Stimulated activated CD8-positive, alpha-beta memory T cell treated with anti-CD3 and anti-CD28 coated beads, Interleukin-12 subunit alpha, Interleukin-12 subunit beta, amount 100 ng/mL, for 24 hours (primary cell): Measurements from ENCODE around the gene PARP11.
"Not testable (repeated sequence)": the region's sequence is repeated elsewhere in the genome, so short reads cannot be mapped to it uniquely, and the experiment has no call there.

ENCODE experiments used
- DNase-seq: peaks from one replicate; pipeline ENCODE4 v3.0.0-alpha.2; 2020; ENCODE audit errors: extremely low read depth

The PARP11 gene

GRCh38 chr12:3882896-3883564, 9.8 kb upstream of the PARP11 start:
- DNase-seq, result no peak

- no peak for DNase-seq
Observed at GRCh38 chr12:3882406-3882805, 9.2 kb upstream of the PARP11 start.

- no peak for DNase-seq
Observed at GRCh38 chr12:3881281-3881950, 8.2 kb upstream of the PARP11 start.

GRCh38 chr12:3879846-3880245, 6.6 kb upstream of the PARP11 start:
- no peak for DNase-seq

- no peak for DNase-seq
Observed at GRCh38 chr12:3871356-3871755, 1.8 kb downstream of the PARP11 start.

GRCh38 chr12:3869865-3870264, 3.3 kb downstream of the PARP11 start:
- DNase-seq, result no peak

GRCh38 chr12:3869433-3869832, 3.8 kb downstream of the PARP11 start:
- no peak for DNase-seq

GRCh38 chr12:3863756-3864155, 9.4 kb downstream of the PARP11 start:
- DNase-seq, result no peak

GRCh38 chr12:3842517-3842916, 30.7 kb downstream of the PARP11 start:
- no peak for DNase-seq

GRCh38 chr12:3841783-3842182, 31.4 kb downstream of the PARP11 start:
- no peak for DNase-seq

GRCh38 chr12:3840833-3841232, 32.4 kb downstream of the PARP11 start:
- not testable (repeated sequence) for DNase-seq

GRCh38 chr12:3839745-3840144, 33.5 kb downstream of the PARP11 start:
- DNase-seq, result not testable (repeated sequence)

GRCh38 chr12:3838701-3839548, 34.3 kb downstream of the PARP11 start:
- DNase-seq, result not testable (repeated sequence)

GRCh38 chr12:3838076-3838475, 35.1 kb downstream of the PARP11 start:
- no peak for DNase-seq

GRCh38 chr12:3837049-3837448, 36.1 kb downstream of the PARP11 start:
- DNase-seq, result no peak

GRCh38 chr12:3836641-3837040, 36.6 kb downstream of the PARP11 start:
- no peak for DNase-seq

GRCh38 chr12:3835914-3836313, 37.3 kb downstream of the PARP11 start:
- no peak for DNase-seq

GRCh38 chr12:3834774-3835173, 38.4 kb downstream of the PARP11 start:
- DNase-seq, result no peak

- DNase-seq, result no peak
Observed at GRCh38 chr12:3833670-3834310, 39.4 kb downstream of the PARP11 start.

GRCh38 chr12:3832738-3833137, 40.5 kb downstream of the PARP11 start:
- no peak for DNase-seq

GRCh38 chr12:3828888-3829287, 44.3 kb downstream of the PARP11 start:
- no peak for DNase-seq

GRCh38 chr12:3827301-3828000, 45.7 kb downstream of the PARP11 start:
- DNase-seq, result no peak
